ENCODE results near the gene FKBP2. TPM values are rescaled to one million over a fixed set of nuclear protein-coding genes. Genes with fewer than 3 reads are reported as not detected.

The FKBP2 gene
- polyA plus RNA-seq, 1 donor (not counting 4 experiments of a cell fraction or from before 2014, with no cell fraction given), result 40.3 TPM

GRCh38 chr11:64264371-64264852, 23.5 kb downstream of the FKBP2 start:
- no peak overlapping the region for H3K9ac ChIP-seq (ENCODE audit: control insufficient read depth, extremely low read depth, insufficient read depth, low read length)
- dilution Hi-C loops (cut with MboI; ENCODE audit: extremely low pct_ligation_motif_present, low sequenced_read_pairs), result no loop called here
- no peak overlapping the region for H3K4me3 ChIP-seq (ENCODE audit: control insufficient read depth in 2 of 3, extremely low read depth in 1 of 3, insufficient read depth in 2 of 3, low read depth in 1 of 3, low read length in 3 of 3)
- H3K4me2 ChIP-seq (ENCODE audit: control insufficient read depth, extremely low read depth, insufficient read depth, low read depth, low read length), result no peak overlapping the region
- no peak overlapping the region for H3K27ac ChIP-seq (ENCODE audit: control insufficient read depth, insufficient read depth, low read length)
- TF ChIP-seq EZH2 (IDR thresholded peaks at IDR 0.05; ENCODE audit: low read length) (no peak), CTCF (optimal IDR thresholded peaks at IDR 0.05 in 1 of 3, IDR thresholded peaks at IDR 0.05 in 1 of 3, conservative IDR thresholded peaks at IDR 0.05 in 1 of 3; ENCODE audit: extremely low read depth in 1 of 3, insufficient read depth in 2 of 3, low read length in 3 of 3) (no peak)
- H2AFZ ChIP-seq (ENCODE audit: control insufficient read depth, low read length), result no peak overlapping the region
- peaks cover 41 to 70% of the 10 kb centered on the region in 2 experiments for H3K36me3 ChIP-seq (ENCODE audit: control insufficient read depth in 2 of 2, extremely low read depth in 1 of 2, insufficient read depth in 2 of 2, low read length in 2 of 2)
- H3K9me1 ChIP-seq (ENCODE audit: control insufficient read depth, extremely low read depth, insufficient read depth, low read length), result peaks cover 2% of the 10 kb centered on the region
- peaks cover 2% of the 10 kb centered on the region for H3K79me2 ChIP-seq (ENCODE audit: control insufficient read depth, insufficient read depth, low read length)
- FAIRE-seq, result no peak
- no peaks in the 10 kb centered on the region for H3K27me3 ChIP-seq (ENCODE audit: control insufficient read depth, extremely low read depth, insufficient read depth, low read length)
- DNase-seq (ENCODE audit: low read depth, low spot score), result no peak
- peaks cover 45% of the 10 kb centered on the region for H3K4me1 ChIP-seq (ENCODE audit: control insufficient read depth, extremely low read depth, insufficient read depth, low read length)
- H4K20me1 ChIP-seq (ENCODE audit: control insufficient read depth, extremely low read depth, insufficient read depth, low read length), result no peaks in the 10 kb centered on the region
- H3K9me3 ChIP-seq (ENCODE audit: control insufficient read depth, low read depth, low read length), result no peaks in the 10 kb centered on the region

GRCh38 chr11:64265176-64266160, 24.6 kb downstream of the FKBP2 start:
- Histone ChIP-seq H3K9me3 (ENCODE audit: control insufficient read depth, low read depth, low read length) (no peaks in the 10 kb centered on the region), H3K79me2 (ENCODE audit: control insufficient read depth, insufficient read depth, low read length) (no peaks in the 10 kb centered on the region), H4K20me1 (ENCODE audit: control insufficient read depth, extremely low read depth, insufficient read depth, low read length) (no peaks in the 10 kb centered on the region), H2AFZ (ENCODE audit: control insufficient read depth, low read length) (no peak overlapping the region), H3K27ac (ENCODE audit: control insufficient read depth, insufficient read depth, low read length) (no peak overlapping the region), H3K4me3 (ENCODE audit: control insufficient read depth in 2 of 3, extremely low read depth in 1 of 3, insufficient read depth in 2 of 3, low read depth in 1 of 3, low read length in 3 of 3) (no peak overlapping the region), H3K27me3 (ENCODE audit: control insufficient read depth, extremely low read depth, insufficient read depth, low read length) (no peaks in the 10 kb centered on the region), H3K9me1 (ENCODE audit: control insufficient read depth, extremely low read depth, insufficient read depth, low read length) (no peaks in the 10 kb centered on the region), H3K4me1 (ENCODE audit: control insufficient read depth, extremely low read depth, insufficient read depth, low read length) (peaks cover 53% of the 10 kb centered on the region), H3K9ac (ENCODE audit: control insufficient read depth, extremely low read depth, insufficient read depth, low read length) (no peak overlapping the region), H3K4me2 (ENCODE audit: control insufficient read depth, extremely low read depth, insufficient read depth, low read depth, low read length) (no peak overlapping the region), H3K36me3 (ENCODE audit: control insufficient read depth in 2 of 2, extremely low read depth in 1 of 2, insufficient read depth in 2 of 2, low read length in 2 of 2) (peaks cover 35 to 62% of the 10 kb centered on the region in 2 experiments)
- FAIRE-seq, result no peak
- TF ChIP-seq CTCF (optimal IDR thresholded peaks at IDR 0.05 in 1 of 3, IDR thresholded peaks at IDR 0.05 in 1 of 3, conservative IDR thresholded peaks at IDR 0.05 in 1 of 3; ENCODE audit: extremely low read depth in 1 of 3, insufficient read depth in 2 of 3, low read length in 3 of 3) (no peak), EZH2 (IDR thresholded peaks at IDR 0.05; ENCODE audit: low read length) (no peak)
- dilution Hi-C loops (cut with MboI; ENCODE audit: extremely low pct_ligation_motif_present, low sequenced_read_pairs), result no loop called here
- no peak for DNase-seq (ENCODE audit: low read depth, low spot score)

All from keratinocyte (primary cell).